K562 (cell line): ENCODE results near the gene COL9A3. TPM values are rescaled to one million over a fixed set of nuclear protein-coding genes. Genes with fewer than 3 reads are reported as not detected.

ENCODE experiments used
- ATF6 ChIP-seq: sonication (generic); formaldehyde crosslinking; IDR thresholded peaks from 2 replicates; pipeline ENCODE4 v1.4.0; 2020; ENCODE audit warnings: mild to moderate bottlenecking, missing genetic modification reagents
- KDM4B ChIP-seq, 2 experiments: fragments of 450-650 bp in 1 of 2; sonication (generic) in 1 of 2; IDR thresholded peaks; 2 replicates each; pipeline ENCODE4 v1.6.1; 2016 to 2017; ENCODE audit warnings: borderline replicate concordance in 2 of 2, antibody characterized with exemption in 1 of 2, low read depth in 1 of 2, mild to moderate bottlenecking in 1 of 2
- NR3C1 ChIP-seq: sonication (generic); formaldehyde crosslinking; IDR thresholded peaks from 2 replicates; pipeline ENCODE4 v1.8.1; 2022; ENCODE audit warnings: missing genetic modification reagents
- PHF8 ChIP-seq: fragments of 200-600 bp; sonication (generic); IDR thresholded peaks from 2 replicates; pipeline ENCODE4 v1.6.1; 2012; ENCODE audit warnings: mixed run types, mild to moderate bottlenecking, inconsistent platforms, low read length, moderate library complexity, borderline replicate concordance
- POLR3A ChIP-seq: IDR thresholded peaks from 2 replicates; pipeline ENCODE4 v1.6.1; 2011; ENCODE audit warnings: borderline replicate concordance, mild to moderate bottlenecking, moderate library complexity; ENCODE audit not compliant: insufficient read length, insufficient read depth; ENCODE audit errors: extremely low read depth
- SMARCB1 ChIP-seq: IDR thresholded peaks from 2 replicates; pipeline ENCODE4 v1.6.1; 2011; ENCODE audit warnings: improper control_type of control experiment, low read depth; ENCODE audit not compliant: insufficient read length
- THRAP3 ChIP-seq: fragments of 450-650 bp; IDR thresholded peaks from 2 replicates; pipeline ENCODE4 v1.6.1; 2016; ENCODE audit warnings: mild to moderate bottlenecking, inconsistent platforms, borderline replicate concordance
- ZKSCAN1 ChIP-seq: fragments of 150-350 bp; IDR thresholded peaks from 2 replicates; pipeline ENCODE4 v1.6.1; 2016; ENCODE audit warnings: low read depth, low read length
- ZNF318 ChIP-seq, 2 experiments: fragments of 450-650 bp; IDR thresholded peaks; 2 replicates each; pipeline ENCODE4 v1.6.1; 2016; ENCODE audit warnings: mild to moderate bottlenecking in 2 of 2, borderline replicate concordance in 1 of 2, low read depth in 1 of 2, moderate library complexity in 1 of 2
- ZNF436 ChIP-seq: fragments of 250-450, 450-650 bp; sonication (Bioruptor Pico); formaldehyde crosslinking; IDR thresholded peaks from 2 replicates; pipeline ENCODE4 v1.7.0; 2020; ENCODE audit warnings: mild to moderate bottlenecking
- ZNF589 ChIP-seq: fragments of 200-800 bp; sonication (Bioruptor generic); IDR thresholded peaks from 2 replicates; pipeline ENCODE4 v1.6.1; 2016; ENCODE audit warnings: low read depth, missing genetic modification characterization, missing compliant biosample characterization
- polyA plus RNA-seq, 8 experiments: library from polyadenylated mRNA; depleted of rRNA in 4 of 8; stranded (reverse) in 5 of 8; unstranded in 3 of 8; fragments of >200 nt; fragmentation: Nextera tagmentation in 2 of 8; fragmentation: Illumina TruSeq in 1 of 8; extraction: Ambion mirVana in 2 of 8; extraction: Trizol in 1 of 8; gene quantifications; 2 replicates each; pipeline versions ENCODE4 v1.2.1 to v1.2.3, GENCODE V29; 2011 to 2014; ENCODE audit warnings: inconsistent platforms in 1 of 8, missing spikeins in 1 of 8
- total RNA-seq, 7 experiments: library from RNA; depleted of rRNA in 6 of 7; stranded (reverse); fragments of >200 nt in 6 of 7; fragmentation: Illumina TruSeq in 2 of 7; extraction: Trizol in 2 of 7; gene quantifications; 2 replicates each; pipeline versions ENCODE4 v1.2.1 to v1.2.3, GENCODE V29; 2011 to 2021; ENCODE audit warnings: low replicate concordance in 1 of 7
- TF ChIP-seq, protein P1 (sequence below): IDR thresholded peaks from 2 replicates; pipeline ENCODE4 v1.6.1; 2016; ENCODE audit warnings: missing genetic modification characterization, missing compliant biosample characterization

COL9A3 gene
- total and polyA plus RNA-seq, 9 of the 15 experiments (the other 6 are each of a cell fraction or from before 2014, with no cell fraction given) = 0.14 to 3.6 (median 0.88) TPM; not detected in 1

DNA sequence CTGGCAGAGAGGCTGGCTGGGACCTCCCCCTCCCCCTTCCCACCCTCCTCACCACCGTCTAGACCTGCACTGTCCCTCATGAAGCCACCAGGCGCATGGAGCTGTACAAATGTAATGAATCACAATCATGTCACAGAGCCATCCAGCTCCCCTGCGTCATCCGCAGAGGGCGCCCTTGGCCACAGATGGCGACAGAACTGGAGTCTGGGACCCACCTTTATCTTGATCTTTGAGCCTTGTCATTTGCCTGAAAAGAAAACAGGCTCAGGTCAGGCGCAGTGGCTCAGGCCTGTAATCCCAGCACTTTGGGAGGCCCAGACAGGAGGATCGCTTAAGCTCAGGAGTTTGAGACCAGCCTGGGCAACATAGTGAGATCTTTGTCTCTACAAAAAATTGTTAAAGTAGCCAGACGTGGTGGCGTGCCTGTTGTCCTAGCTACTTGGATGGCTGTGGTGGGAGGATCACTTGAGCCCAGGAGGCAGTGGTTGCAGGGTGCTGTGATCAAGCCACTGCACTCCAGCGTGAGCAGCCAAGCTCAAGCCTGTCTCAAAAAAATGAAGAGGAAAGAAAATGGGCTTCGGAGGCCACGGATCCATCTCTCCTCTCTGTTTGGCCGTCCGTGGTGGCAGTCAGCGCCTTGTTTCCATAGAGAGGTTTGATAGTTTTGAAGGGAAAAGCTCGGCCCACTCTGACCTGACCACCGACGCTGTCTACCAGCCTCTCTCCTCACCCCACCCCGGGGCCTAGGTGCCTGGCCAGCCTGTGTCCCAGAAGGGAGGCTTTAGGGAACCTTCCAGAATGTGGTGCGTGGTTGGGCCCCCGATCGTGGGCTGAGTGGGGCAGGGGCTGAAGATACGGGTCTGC, 6.2 kb downstream of the COL9A3 start (continued):
- no peak for TF ChIP-seq ZNF318 (IDR thresholded peaks at IDR 0.05; ENCODE audit: borderline replicate concordance in 1 of 2, low read depth in 1 of 2)
- TF ChIP-seq THRAP3 = no peak
- TF ChIP-seq ZNF436 = no peak
- TF ChIP-seq ATF6 (CRISPR knock-in tag) = no peak
- TF ChIP-seq SMARCB1 = no peak
- TF ChIP-seq NR3C1 (CRISPR knock-in tag) = no peak
- no peak for TF ChIP-seq KDM4B (IDR thresholded peaks at IDR 0.05; ENCODE audit: borderline replicate concordance in 2 of 2, low read depth in 1 of 2)
- no peak for TF ChIP-seq PHF8
- TF ChIP-seq, protein P1, sequence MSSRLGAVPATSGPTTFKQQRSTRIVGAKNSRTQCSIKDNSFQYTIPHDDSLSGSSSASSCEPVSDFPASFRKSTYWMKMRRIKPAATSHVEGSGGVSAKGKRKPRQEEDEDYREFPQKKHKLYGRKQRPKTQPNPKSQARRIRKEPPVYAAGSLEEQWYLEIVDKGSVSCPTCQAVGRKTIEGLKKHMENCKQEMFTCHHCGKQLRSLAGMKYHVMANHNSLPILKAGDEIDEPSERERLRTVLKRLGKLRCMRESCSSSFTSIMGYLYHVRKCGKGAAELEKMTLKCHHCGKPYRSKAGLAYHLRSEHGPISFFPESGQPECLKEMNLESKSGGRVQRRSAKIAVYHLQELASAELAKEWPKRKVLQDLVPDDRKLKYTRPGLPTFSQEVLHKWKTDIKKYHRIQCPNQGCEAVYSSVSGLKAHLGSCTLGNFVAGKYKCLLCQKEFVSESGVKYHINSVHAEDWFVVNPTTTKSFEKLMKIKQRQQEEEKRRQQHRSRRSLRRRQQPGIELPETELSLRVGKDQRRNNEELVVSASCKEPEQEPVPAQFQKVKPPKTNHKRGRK = no peak
- TF ChIP-seq POLR3A = no peak
- TF ChIP-seq ZNF589 (CRISPR knock-in tag) = no peak
- TF ChIP-seq ZKSCAN1 = no peak
